ENCODE results near the gene RNF145.

GRCh38 chr5:159132429-159133040, 76.8 kb downstream of the RNF145 start:
- TF ChIP-seq SUZ12 (IDR thresholded peaks at IDR 0.05; ENCODE audit: extremely low read depth, insufficient read depth, insufficient read length) (no peak), YY1 (IDR thresholded peaks at IDR 0.05; ENCODE audit: insufficient read depth, insufficient read length) (no peak)

All from NT2/D1 (cell line).